OCI-LY7 (cell line): Measurements from ENCODE around the gene PPP1R14C. TPM values are rescaled to one million over a fixed set of nuclear protein-coding genes. Genes with fewer than 3 reads are reported as not detected.

Experiments
- BruUV-seq: library from RNA; stranded (reverse); fragments of 400-500 nt; replicated peaks from 2 replicates; lab custom pipeline; 2021; lab: Mats Ljungman, UMichigan
- CTCF ChIA-PET: fragments of 300-600 bp; sonication (Branson Sonifier 250); formaldehyde crosslinking; loops from one replicate; lab custom pipeline; 2022; ENCODE audit warnings: antibody characterized with exemption; ENCODE audit not compliant: unreplicated experiment; lab: Charles Lee
- POLR2A ChIA-PET: fragments of 300-600 bp; sonication (Branson Sonifier 250); formaldehyde crosslinking; loops from one replicate; lab custom pipeline; 2022; ENCODE audit warnings: antibody characterized with exemption; lab: Charles Lee
- DNase-seq: peaks from one replicate; pipeline ENCODE4 v3.0.0-alpha.2; 2015; ENCODE audit warnings: low spot score
- H2AFZ ChIP-seq: fragments of 200-600 bp; sonication (generic), shearing (Covaris generic); 2 replicates; pipeline ENCODE4 v1.6.1; 2014; ENCODE audit warnings: mild to moderate bottlenecking, antibody characterized with exemption, low read length, moderate library complexity
- H3K27ac ChIP-seq: fragments of 200-600 bp; sonication (generic); 2 replicates; pipeline ENCODE4 v1.5.1; 2014; ENCODE audit warnings: mixed run types, low read depth, mild to moderate bottlenecking, moderate library complexity, low read length, inconsistent platforms; ENCODE audit not compliant: poor library complexity, severe bottlenecking
- H3K36me3 ChIP-seq: fragments of 200-600 bp; sonication (generic); 2 replicates; pipeline ENCODE4 v1.6.1; 2014; ENCODE audit warnings: mild to moderate bottlenecking, antibody characterized with exemption, low read length, moderate library complexity, mixed read lengths; ENCODE audit not compliant: insufficient read depth
- H3K4me1 ChIP-seq: fragments of 200-600 bp; sonication (generic); 2 replicates; pipeline ENCODE4 v1.5.1; 2014; ENCODE audit warnings: mild to moderate bottlenecking, low read length; ENCODE audit not compliant: insufficient read depth, poor library complexity, severe bottlenecking
- H3K4me2 ChIP-seq: fragments of 200-600 bp; sonication (generic); 2 replicates; pipeline ENCODE4 v1.6.1; 2014; ENCODE audit warnings: mild to moderate bottlenecking, low read length
- H3K4me3 ChIP-seq: fragments of 200-600 bp; sonication (generic); 2 replicates; pipeline ENCODE4 v1.5.1; 2014; ENCODE audit warnings: mild to moderate bottlenecking, low read depth, low read length; ENCODE audit not compliant: poor library complexity, severe bottlenecking
- H3K79me2 ChIP-seq: fragments of 200-600 bp; sonication (generic); 2 replicates; pipeline ENCODE4 v1.6.1; 2016; ENCODE audit warnings: low read depth, mild to moderate bottlenecking, low read length, moderate library complexity, mixed read lengths; ENCODE audit not compliant: insufficient read depth
- H3K9me2 ChIP-seq: fragments of 200-600 bp; sonication (generic); 2 replicates; pipeline ENCODE4 v1.6.1; 2016; ENCODE audit warnings: mild to moderate bottlenecking, low read length, mixed read lengths; ENCODE audit not compliant: insufficient read depth
- H3K9me3 ChIP-seq: fragments of 200-600 bp; sonication (generic); 2 replicates; pipeline ENCODE4 v1.6.1; 2014; ENCODE audit warnings: mild to moderate bottlenecking, mixed run types, low read length, mixed read lengths
- H4K20me1 ChIP-seq: fragments of 200-600 bp; sonication (generic); 2 replicates; pipeline ENCODE4 v1.6.1; 2014; ENCODE audit warnings: mild to moderate bottlenecking, antibody characterized with exemption, low read length, moderate library complexity, mixed read lengths; ENCODE audit not compliant: insufficient read depth
- CTCF ChIP-seq: fragments of 200-600 bp; sonication (generic); conservative IDR thresholded peaks from 2 replicates; pipeline ENCODE4 v1.5.1; 2014; ENCODE audit warnings: mild to moderate bottlenecking, antibody characterized with exemption, low read length, moderate library complexity, mixed read lengths
- EZH2phosphoT487 ChIP-seq: fragments of 200-600 bp; sonication (generic); IDR thresholded peaks from 2 replicates; pipeline ENCODE4 v1.6.1; 2018; ENCODE audit warnings: low read depth, borderline replicate concordance, mild to moderate bottlenecking, mixed run types, antibody characterized with exemption, low read length, moderate library complexity, mixed read lengths
- intact Hi-C: fragments of 100-400 bp; cut with micrococcal nuclease; formaldehyde crosslinking; loops from one replicate; pipeline ENCODE4 v1.10.0; 2022; ENCODE audit not compliant: unreplicated experiment
- total RNA-seq, 2 experiments: library from RNA; depleted of rRNA in 1 of 2; stranded (reverse); fragments of >200 nt in 1 of 2; shearing (Covaris generic) in 1 of 2; gene quantifications; 2 replicates each; pipeline ENCODE4 v1.2.3, GENCODE V29; 2014 to 2022

Gene PPP1R14C
- total RNA-seq, 2 experiments from 2014 or later: 1.8 TPM; not detected in 1

GRCh38 chr6:150235218-150235617 lies 92.4 kb downstream of the PPP1R14C start:
- Histone ChIP-seq H3K4me1 (no peaks in the 10 kb centered on the region), H3K4me2 (no peak overlapping the region), H3K9me3 (no peaks in the 10 kb centered on the region), H3K9me2 (no peaks in the 10 kb centered on the region), H3K27ac (no peak overlapping the region), H3K36me3 (no peaks in the 10 kb centered on the region), H4K20me1 (no peaks in the 10 kb centered on the region), H3K79me2 (no peaks in the 10 kb centered on the region), H3K4me3 (no peak overlapping the region), H2AFZ (no peak overlapping the region)
- no peak for TF ChIP-seq EZH2phosphoT487
- TF ChIP-seq CTCF: no peak
- DNase-seq: no peak
- intact Hi-C loops: no loop called here
- no TSS peak for BruUV-seq
- ChIA-PET POLR2A (interaction anchor here (1.5 kb wide), 1 partner anchor 41 kb away, joined by 4 read pairs; no protein-coding TSS in a partner anchor), CTCF (no interaction called here)

GRCh38 chr6:150236114-150236513 lies 93.3 kb downstream of the PPP1R14C start:
- no peak overlapping the region for H2AFZ ChIP-seq
- H3K4me1 ChIP-seq: no peaks in the 10 kb centered on the region
- H3K79me2 ChIP-seq: no peaks in the 10 kb centered on the region
- H3K9me2 ChIP-seq: no peaks in the 10 kb centered on the region
- intact Hi-C loops: no loop called here
- no peak for DNase-seq
- H3K4me2 ChIP-seq: no peak overlapping the region
- H3K4me3 ChIP-seq: no peak overlapping the region
- ChIA-PET POLR2A (interaction anchor here (1.0 to 1.5 kb wide), 2 partner anchors 8 to 42 kb away, joined by 4 read pairs; no protein-coding TSS in a partner anchor), CTCF (no interaction called here)
- H3K36me3 ChIP-seq: no peaks in the 10 kb centered on the region
- no peaks in the 10 kb centered on the region for H3K9me3 ChIP-seq
- no TSS peak for BruUV-seq
- TF ChIP-seq EZH2phosphoT487 (no peak), CTCF (no peak)
- no peaks in the 10 kb centered on the region for H4K20me1 ChIP-seq
- H3K27ac ChIP-seq: no peak overlapping the region

- TF ChIP-seq CTCF: no peak
- no peak for TF ChIP-seq EZH2phosphoT487
- Histone ChIP-seq H3K36me3 (no peaks in the 10 kb centered on the region), H3K9me2 (no peaks in the 10 kb centered on the region), H3K4me3 (no peak overlapping the region), H2AFZ (no peak overlapping the region), H3K79me2 (no peaks in the 10 kb centered on the region), H3K4me2 (no peak overlapping the region), H4K20me1 (no peaks in the 10 kb centered on the region), H3K4me1 (no peaks in the 10 kb centered on the region), H3K27ac (no peak overlapping the region), H3K9me3 (no peaks in the 10 kb centered on the region)
- ChIA-PET CTCF (no interaction called here), POLR2A (interaction anchor here (1.0 to 1.5 kb wide), 3 partner anchors 9 to 43 kb away, joined by 3 to 4 read pairs (median 4); no protein-coding TSS in a partner anchor)
- DNase-seq: no peak
- intact Hi-C loops: no loop called here
- BruUV-seq: no TSS peak
Observed at GRCh38 chr6:150236544-150236943, 93.7 kb downstream of the PPP1R14C start.
